Aorta (tissue), 5 donors: Measurements from ENCODE around the gene ZBTB40. TPM values are rescaled to one million over a fixed set of nuclear protein-coding genes. Genes with fewer than 3 reads are reported as not detected.
A peak's percentile ranks its signal among the peaks of the same experiment; 100 is the strongest.

Source experiments
- ATAC-seq: fragments of 200-7000 bp; cut with Tn5 transposase; one replicate; pipeline ENCODE4 v1.9.1; 2022; ENCODE audit warnings: moderate library complexity; ENCODE audit not compliant: low FRiP score
- DNase-seq, 2 donors: peaks; one replicate each; pipeline ENCODE4 v3.0.0-alpha.2; 2020
- H3K27ac ChIP-seq, 2 donors: one replicate each; pipeline ENCODE4 v1.5.1; 2013; ENCODE audit warnings: low read length in 2 of 2, mild to moderate bottlenecking in 2 of 2, moderate library complexity in 2 of 2, control low read depth in 1 of 2, inconsistent platforms in 1 of 2, low read depth in 1 of 2
- H3K27me3 ChIP-seq, 2 donors: one replicate each; pipeline ENCODE4 v1.6.1; 2013; ENCODE audit warnings: control low read depth in 1 of 2, low read length in 1 of 2, mild to moderate bottlenecking in 1 of 2, moderate library complexity in 1 of 2; ENCODE audit not compliant: insufficient read depth in 2 of 2, control insufficient read depth in 1 of 2
- H3K36me3 ChIP-seq, 2 donors: one replicate each; pipeline ENCODE4 v1.6.1; 2013; ENCODE audit warnings: control low read depth in 1 of 2, low read length in 1 of 2, mild to moderate bottlenecking in 1 of 2; ENCODE audit not compliant: insufficient read depth in 2 of 2, control insufficient read depth in 1 of 2
- H3K4me1 ChIP-seq, 2 donors: one replicate each; pipeline ENCODE4 v1.6.1; 2013; ENCODE audit warnings: low read length in 2 of 2, control low read depth in 1 of 2, mild to moderate bottlenecking in 1 of 2, moderate library complexity in 1 of 2; ENCODE audit not compliant: insufficient read depth in 2 of 2, control insufficient read depth in 1 of 2
- H3K4me3 ChIP-seq, 2 donors: one replicate each; pipeline ENCODE4 v1.5.1; 2013; ENCODE audit warnings: low read length in 2 of 2, control low read depth in 1 of 2, mild to moderate bottlenecking in 1 of 2
- H3K9me3 ChIP-seq: one replicate; pipeline ENCODE4 v1.6.1; 2013; ENCODE audit warnings: mild to moderate bottlenecking, low read length; ENCODE audit not compliant: control insufficient read depth
- WGBS, 2 donors: extraction: QIAGEN DNeasy Blood & Tissue Kit; methylation state at CpG; one replicate each; pipeline ENCODE4 v1.1.7; 2013; 5-methylcytosine and 5-hydroxymethylcytosine counted together
- intact Hi-C, 2 donors: fragments of 100-400 bp; cut with DNase I; formaldehyde crosslinking; loops; one replicate each; pipeline versions ENCODE4 v1.14.2 to v1.15.0; 2022
- polyA plus RNA-seq, 2 donors: library from polyadenylated mRNA; stranded (reverse); fragments of 200-250 nt; gene quantifications; one replicate each; pipeline ENCODE4 v1.2.3, GENCODE V29; 2013
- total RNA-seq, 2 donors: library from RNA; stranded (reverse); fragmentation: NEBNext Ultra II Directional; extraction: Animal tissue kit (Norgen Biotek cat#: 25700); gene quantifications; one replicate each; pipeline ENCODE4 v1.2.1, GENCODE V29; 2021
- donor health status: healthy with polysubstance abuse.
- donor health status: Bipolar disorder and iron deficiency.
- donor health status: DM: no; HTN: no; CAD: no.
- donor health status: DM: no; HTN: no; CAD: no.
- donor health status: DM: yes; HTN: yes; CAD: no.

Gene ZBTB40
- total and polyA plus RNA-seq, 4 donors = 4.4 to 24.9 (median 20.2) TPM

DNA sequence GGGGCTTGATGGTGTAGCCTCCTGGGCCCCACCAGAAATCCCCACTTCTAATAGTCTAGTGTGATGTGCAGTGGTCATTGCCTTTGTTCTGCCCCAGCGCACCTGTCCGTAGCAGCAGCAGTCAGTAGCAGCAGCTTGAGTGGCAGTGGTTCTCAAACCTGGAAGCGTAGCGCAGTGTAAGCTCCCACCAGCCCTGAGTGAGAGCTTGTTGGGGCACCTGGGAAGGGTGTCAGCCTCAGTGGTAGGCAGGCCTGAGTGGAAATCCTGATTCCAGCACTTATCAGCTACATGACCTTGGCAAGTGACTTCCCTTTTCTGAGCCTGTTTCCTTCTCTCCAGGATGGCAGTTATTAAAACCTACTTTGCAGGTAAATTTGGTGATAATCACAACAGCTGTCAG, 70.0 kb downstream of the ZBTB40 start:
- H3K36me3 ChIP-seq = peaks cover 6 to 32% of the 10 kb centered on the region in 2 donors

DNA sequence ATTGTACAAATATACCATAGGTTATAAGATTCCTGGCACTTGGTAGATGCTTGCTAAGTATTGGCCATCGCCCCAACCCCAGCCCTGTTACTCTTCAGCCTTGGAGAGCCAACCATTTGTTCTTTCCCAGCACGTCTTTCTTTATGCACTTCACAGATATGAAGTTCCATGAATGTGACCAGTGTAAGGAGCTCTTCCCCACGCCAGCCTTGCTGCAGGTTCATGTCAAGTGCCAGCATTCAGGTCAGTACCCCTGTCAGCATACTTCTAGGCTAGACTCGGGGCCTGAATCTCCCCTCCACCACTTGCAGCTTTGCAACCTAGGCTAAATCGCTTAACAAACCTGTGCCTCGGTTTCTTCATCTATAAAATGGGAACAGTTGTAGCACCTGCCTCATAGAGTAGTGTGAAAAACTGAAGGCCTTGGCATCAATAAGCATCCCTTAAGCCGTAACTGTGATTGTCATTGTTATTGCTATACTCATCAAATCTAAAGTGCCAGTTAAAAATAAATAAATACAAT, 70.6 kb downstream of the ZBTB40 start:
- Histone ChIP-seq H3K4me1 (no peaks in the 10 kb centered on the region), H3K4me3 (no peak overlapping the region), H3K9me3 (no peaks in the 10 kb centered on the region), H3K36me3 (peaks cover 6 to 30% of the 10 kb centered on the region in 2 donors), H3K27me3 (no peaks in the 10 kb centered on the region), H3K27ac (no peak overlapping the region)
- no peak for DNase-seq
- no peak for ATAC-seq
- intact Hi-C loops = no loop called here
- 89 to 90% methylated on average over 7 of the region's 7 CpGs for WGBS, 2 donors

More for the DNA sequence above, 70.0 kb downstream of the ZBTB40 start:
- intact Hi-C loops = no loop called here
- H3K9me3 ChIP-seq = no peaks in the 10 kb centered on the region
- no peak for ATAC-seq
- WGBS, 2 donors = 95 to 96% methylated on average over 4 of the region's 4 CpGs
- no peak for DNase-seq
- H3K4me3 ChIP-seq = no peak overlapping the region
- H3K27me3 ChIP-seq = no peaks in the 10 kb centered on the region
- H3K27ac ChIP-seq = no peak overlapping the region
- no peaks in the 10 kb centered on the region for H3K4me1 ChIP-seq

DNA sequence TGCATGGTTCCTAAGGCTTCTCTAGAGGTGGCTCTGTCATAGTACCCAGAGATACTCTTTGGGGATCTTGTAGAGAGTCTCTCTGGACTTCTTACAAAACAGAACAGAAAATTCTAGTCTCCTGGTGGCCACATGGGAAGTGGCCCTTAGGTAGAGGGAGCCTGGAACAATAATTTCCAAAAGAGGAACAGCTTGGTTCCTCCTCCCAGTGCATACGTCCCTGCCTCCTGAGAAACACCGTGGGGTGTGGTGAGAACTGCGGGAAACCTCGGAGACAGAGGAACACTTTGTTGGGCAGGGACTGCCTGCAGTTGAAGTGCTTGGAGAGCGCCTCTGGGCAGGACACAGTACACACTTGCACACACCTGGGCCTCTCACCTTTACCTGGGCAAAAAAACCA, 72.8 kb downstream of the ZBTB40 start:
- ATAC-seq (no peak), DNase-seq (no peak)
- Histone ChIP-seq H3K4me1 (no peaks in the 10 kb centered on the region), H3K27me3 (no peaks in the 10 kb centered on the region), H3K9me3 (no peaks in the 10 kb centered on the region), H3K27ac (no peak overlapping the region), H3K4me3 (no peak overlapping the region), H3K36me3 (peaks cover 3 to 27% of the 10 kb centered on the region in 2 donors)
- WGBS, 2 donors = 76 to 77% methylated on average over 5 of the region's 5 CpGs
- intact Hi-C loops = no loop called here

DNA sequence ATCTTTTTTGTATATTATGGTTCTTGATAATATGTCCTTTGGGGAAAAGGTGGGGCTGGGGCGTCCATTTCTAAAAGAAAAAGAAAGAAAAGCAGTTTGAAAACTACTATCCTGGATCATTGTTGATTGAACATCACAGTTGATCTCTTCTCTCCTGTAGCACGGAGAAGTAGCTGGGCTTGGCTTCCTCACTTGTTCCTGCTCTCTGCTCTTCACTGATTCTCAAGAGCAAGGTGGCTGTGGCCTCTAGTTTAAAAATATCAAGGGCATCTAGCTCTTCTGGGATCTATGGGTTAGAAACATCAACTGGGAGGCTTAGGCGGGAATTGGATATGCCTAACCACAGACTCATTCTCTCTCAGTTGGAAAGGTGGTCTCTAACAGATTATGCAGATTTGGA, 73.6 kb downstream of the ZBTB40 start:
- H3K36me3 ChIP-seq = peaks cover 3 to 23% of the 10 kb centered on the region in 2 donors

GRCh38 chr1:22525646-22526045, 74.0 kb downstream of the ZBTB40 start:
- Histone ChIP-seq H3K9me3 (no peaks in the 10 kb centered on the region), H3K4me1 (no peaks in the 10 kb centered on the region), H3K36me3 (peaks cover 2 to 23% of the 10 kb centered on the region in 2 donors), H3K27me3 (no peaks in the 10 kb centered on the region), H3K27ac (no peak overlapping the region), H3K4me3 (no peak overlapping the region)
- ATAC-seq = no peak
- 87 to 91% methylated on average over 11 of the region's 11 CpGs for WGBS, 2 donors
- intact Hi-C loops = loop anchor here (5.0 kb wide), 2 partner anchors 73 to 117 kb away; partner anchors contain the start of genes C1QC (in 2 of the 2) and ZBTB40 (in 1 of the 2)
- DNase-seq = no peak

More for the DNA sequence above, 73.6 kb downstream of the ZBTB40 start:
- intact Hi-C loops = loop anchor here (5.0 kb wide), 2 partner anchors 73 to 117 kb away; partner anchors contain the start of genes C1QC (in 2 of the 2) and ZBTB40 (in 1 of the 2)
- no peak overlapping the region for H3K4me3 ChIP-seq
- H3K27me3 ChIP-seq = no peaks in the 10 kb centered on the region
- 82 to 89% methylated on average over 3 of the region's 3 CpGs for WGBS, 2 donors
- no peak for DNase-seq
- no peaks in the 10 kb centered on the region for H3K9me3 ChIP-seq
- no peak for ATAC-seq
- H3K27ac ChIP-seq = no peak overlapping the region
- H3K4me1 ChIP-seq = no peaks in the 10 kb centered on the region

DNA sequence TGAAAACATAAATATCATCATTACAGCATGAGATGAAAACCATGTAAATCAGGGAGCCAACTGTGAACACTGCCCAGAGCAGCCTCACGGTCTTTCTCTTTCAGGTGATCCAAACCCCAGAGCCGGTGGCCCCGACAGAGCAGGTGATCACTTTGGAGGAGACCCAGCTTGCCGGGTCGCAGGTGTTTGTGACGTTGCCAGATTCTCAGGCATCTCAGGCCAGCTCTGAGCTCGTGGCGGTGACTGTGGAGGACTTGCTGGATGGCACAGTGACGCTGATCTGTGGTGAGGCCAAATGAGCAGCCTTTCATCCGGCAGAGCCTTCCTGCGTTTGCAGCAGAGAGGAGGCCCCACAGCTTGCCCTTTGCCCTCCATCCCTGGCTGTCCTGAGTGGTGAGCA, 74.4 kb downstream of the ZBTB40 start:
- intact Hi-C loops = loop anchor here (5.0 kb wide), 2 partner anchors 74 to 116 kb away; partner anchors contain the start of genes C1QC (in 2 of the 2) and ZBTB40 (in 1 of the 2)
- 70 to 73% methylated on average over 10 to 11 of the region's 11 CpGs for WGBS, 2 donors

DNA sequence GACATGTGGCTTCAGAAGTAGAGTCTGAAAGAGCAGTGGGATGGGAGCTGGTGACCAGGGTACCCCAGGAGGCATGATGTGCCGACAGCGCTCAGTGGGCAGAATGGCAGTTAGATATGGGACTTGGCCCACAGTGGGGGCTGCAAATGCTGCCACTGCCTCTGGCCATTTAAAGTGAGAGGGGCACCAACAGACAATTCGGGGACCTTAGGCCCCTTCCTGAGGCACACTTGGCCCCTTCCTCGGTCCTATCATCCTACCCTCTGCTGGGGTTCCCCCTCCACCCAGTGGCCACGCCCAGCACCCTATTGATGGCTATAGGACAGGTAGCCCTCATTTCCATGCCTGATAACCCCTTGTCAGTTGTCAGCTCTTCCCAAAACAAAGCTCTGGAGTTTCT, 75.0 kb downstream of the ZBTB40 start:
- 85% methylated on average over 5 of the region's 5 CpGs for WGBS, 2 donors
- no peak for DNase-seq

More for the DNA sequence above, 74.4 kb downstream of the ZBTB40 start:
- Histone ChIP-seq H3K27me3 (no peaks in the 10 kb centered on the region), H3K9me3 (no peaks in the 10 kb centered on the region), H3K27ac (no peak overlapping the region), H3K4me1 (no peaks in the 10 kb centered on the region), H3K4me3 (no peak overlapping the region), H3K36me3 (peaks cover 0 to 20% of the 10 kb centered on the region in 2 donors)
- DNase-seq = no peak
- no peak for ATAC-seq

GRCh38 chr1:22527122-22527521, 75.5 kb downstream of the ZBTB40 start:
- no peak for ATAC-seq
- Histone ChIP-seq H3K36me3 (peaks cover 0 to 16% of the 10 kb centered on the region in 2 donors), H3K27me3 (no peaks in the 10 kb centered on the region), H3K4me3 (no peak overlapping the region), H3K9me3 (no peaks in the 10 kb centered on the region), H3K4me1 (no peaks in the 10 kb centered on the region), H3K27ac (peak overlapping the region in 1 of 2 donors; percentile 6)
- intact Hi-C loops = loop anchor here (5.0 kb wide), 2 partner anchors 75 to 115 kb away; partner anchors contain the start of genes C1QC (in 2 of the 2) and ZBTB40 (in 1 of the 2)
- 47 to 54% methylated on average over 7 of the region's 7 CpGs for WGBS, 2 donors
- no peak for DNase-seq

More for the DNA sequence above, 75.0 kb downstream of the ZBTB40 start:
- H3K27me3 ChIP-seq = no peaks in the 10 kb centered on the region
- no peaks in the 10 kb centered on the region for H3K9me3 ChIP-seq
- ATAC-seq = no peak
- intact Hi-C loops = loop anchor here (5.0 kb wide), 2 partner anchors 74 to 116 kb away; partner anchors contain the start of genes C1QC (in 2 of the 2) and ZBTB40 (in 1 of the 2)
- no peak overlapping the region for H3K4me3 ChIP-seq
- no peaks in the 10 kb centered on the region for H3K4me1 ChIP-seq
- no peak overlapping the region for H3K27ac ChIP-seq
- H3K36me3 ChIP-seq = peaks cover 0 to 17% of the 10 kb centered on the region in 2 donors
